H9 (cell line): ENCODE results near the gene CDC14A. TPM values are rescaled to one million over a fixed set of nuclear protein-coding genes. Genes with fewer than 3 reads are reported as not detected.
A peak's percentile ranks its signal among the peaks of the same experiment; 100 is the strongest.

Experiments used
- DNase-seq: peaks from one replicate; pipeline ENCODE4 v3.0.0-alpha.2; 2017
- H2AFZ ChIP-seq: one replicate; pipeline ENCODE4 v1.6.1; 2013; ENCODE audit warnings: mild to moderate bottlenecking, low read length, control low read depth, moderate library complexity
- H2AK5ac ChIP-seq: 2 replicates; pipeline ENCODE4 v1.6.1; 2013; ENCODE audit warnings: low read length, control low read depth, mixed read lengths; ENCODE audit not compliant: insufficient read length
- H2BK120ac ChIP-seq: one replicate; pipeline ENCODE4 v1.6.1; 2013; ENCODE audit warnings: low read depth, mild to moderate bottlenecking, low read length, control low read depth, inconsistent platforms; ENCODE audit not compliant: poor library complexity, severe bottlenecking
- H2BK12ac ChIP-seq: 2 replicates; pipeline ENCODE4 v1.6.1; 2013; ENCODE audit warnings: low read length, control low read depth, mixed read lengths, low read depth; ENCODE audit not compliant: insufficient read length
- H2BK15ac ChIP-seq: 2 replicates; pipeline ENCODE4 v1.6.1; 2013; ENCODE audit warnings: low read depth, low read length, control low read depth
- H2BK20ac ChIP-seq: one replicate; pipeline ENCODE4 v1.6.1; 2013; ENCODE audit warnings: low read depth, mild to moderate bottlenecking, low read length, control low read depth, inconsistent platforms; ENCODE audit not compliant: poor library complexity, severe bottlenecking
- H2BK5ac ChIP-seq: 2 replicates; pipeline ENCODE4 v1.6.1; 2013; ENCODE audit warnings: low read length, control low read depth, mixed read lengths; ENCODE audit not compliant: insufficient read length
- H3K14ac ChIP-seq: 2 replicates; pipeline ENCODE4 v1.6.1; 2013; ENCODE audit warnings: low read length, control low read depth; ENCODE audit not compliant: insufficient read depth
- H3K18ac ChIP-seq: 2 replicates; pipeline ENCODE4 v1.6.1; 2013; ENCODE audit warnings: low read depth, mild to moderate bottlenecking, mixed read lengths, low read length, control low read depth; ENCODE audit not compliant: insufficient read length
- H3K23ac ChIP-seq: 2 replicates; pipeline ENCODE4 v1.6.1; 2013; ENCODE audit warnings: low read length, control low read depth, mixed read lengths, low read depth; ENCODE audit not compliant: insufficient read length
- H3K23me2 ChIP-seq: 2 replicates; pipeline ENCODE4 v1.6.1; 2013; ENCODE audit warnings: low read depth, mild to moderate bottlenecking, mixed read lengths, low read length, control low read depth; ENCODE audit not compliant: insufficient read length, poor library complexity, severe bottlenecking
- H3K27ac ChIP-seq: 2 replicates; pipeline ENCODE4 v1.5.1; 2013; ENCODE audit warnings: low read length, control low read depth, mixed read lengths, low read depth; ENCODE audit not compliant: insufficient read length
- H3K27me3 ChIP-seq: 2 replicates; pipeline ENCODE4 v1.6.1; 2013; ENCODE audit warnings: low read length, control low read depth, inconsistent platforms; ENCODE audit not compliant: insufficient read depth
- H3K4ac ChIP-seq: 2 replicates; pipeline ENCODE4 v1.6.1; 2013; ENCODE audit warnings: low read depth, mild to moderate bottlenecking, control low read depth, inconsistent platforms, low read length, moderate library complexity
- H3K4me1 ChIP-seq: 2 replicates; pipeline ENCODE4 v1.6.1; 2013; ENCODE audit warnings: low read length, control low read depth, inconsistent platforms; ENCODE audit not compliant: insufficient read depth
- H3K4me2 ChIP-seq: 2 replicates; pipeline ENCODE4 v1.6.1; 2013; ENCODE audit warnings: low read length, control low read depth, mixed read lengths; ENCODE audit not compliant: insufficient read length, insufficient read depth
- H3K56ac ChIP-seq: 2 replicates; pipeline ENCODE4 v1.6.1; 2013; ENCODE audit warnings: low read depth, mild to moderate bottlenecking, mixed read lengths, low read length, control low read depth; ENCODE audit not compliant: insufficient read length
- H3K79me1 ChIP-seq: 2 replicates; pipeline ENCODE4 v1.6.1; 2013; ENCODE audit warnings: low read depth, mild to moderate bottlenecking, moderate library complexity, low read length, control low read depth, inconsistent platforms; ENCODE audit not compliant: insufficient read depth, poor library complexity, severe bottlenecking
- H3K79me2 ChIP-seq: 2 replicates; pipeline ENCODE4 v1.6.1; 2013; ENCODE audit warnings: low read length, control low read depth, inconsistent platforms; ENCODE audit not compliant: insufficient read depth
- H3K9ac ChIP-seq: 2 replicates; pipeline ENCODE4 v1.6.1; 2013; ENCODE audit warnings: low read length, control low read depth, mixed read lengths; ENCODE audit not compliant: insufficient read length; ENCODE audit errors: extremely low read depth
- H3K9me3 ChIP-seq: one replicate; pipeline ENCODE4 v1.6.1; 2013; ENCODE audit warnings: low read depth, low read length, inconsistent platforms; ENCODE audit not compliant: control insufficient read depth
- H3T11ph ChIP-seq: one replicate; pipeline ENCODE4 v1.6.1; 2013; ENCODE audit warnings: mild to moderate bottlenecking, low read length, control low read depth, inconsistent platforms
- H4K20me1 ChIP-seq: one replicate; pipeline ENCODE4 v1.6.1; 2013; ENCODE audit not compliant: control insufficient read depth, insufficient read length, insufficient read depth
- H4K5ac ChIP-seq: 2 replicates; pipeline ENCODE4 v1.6.1; 2013; ENCODE audit warnings: low read depth, mild to moderate bottlenecking, mixed read lengths, low read length, control low read depth; ENCODE audit not compliant: insufficient read length
- H4K8ac ChIP-seq: replicated peaks from 2 replicates; pipeline ENCODE4 v1.6.1; 2013; ENCODE audit warnings: low read length, control low read depth, mixed read lengths, low read depth; ENCODE audit not compliant: insufficient read length
- H4K91ac ChIP-seq: 2 replicates; pipeline ENCODE4 v1.6.1; 2013; ENCODE audit warnings: low read depth, mild to moderate bottlenecking, moderate library complexity, mixed read lengths, low read length, control low read depth; ENCODE audit not compliant: insufficient read length
- H3K27ac Mint-ChIP-seq, 3 experiments: 2 replicates in 2 of 3; 3 replicates in 1 of 3; pipeline ENCODE4 v1.8.0; 2020 to 2021; ENCODE audit warnings: mixed read lengths in 3 of 3, mild to moderate bottlenecking in 1 of 3, moderate library complexity in 1 of 3
- H3K27me3 Mint-ChIP-seq: 2 replicates; pipeline ENCODE4 v1.8.0; 2021; ENCODE audit warnings: low read depth, mild to moderate bottlenecking, moderate library complexity, mixed read lengths
- H3K36me3 Mint-ChIP-seq, 3 experiments: 2 replicates in 2 of 3; 3 replicates in 1 of 3; pipeline ENCODE4 v1.8.0; 2020 to 2021; ENCODE audit warnings: low read depth in 3 of 3, mixed read lengths in 3 of 3; ENCODE audit not compliant: insufficient read depth in 1 of 3
- H3K4me1 Mint-ChIP-seq, 2 experiments: 2 replicates each; pipeline ENCODE4 v1.8.0; 2020; ENCODE audit warnings: mixed read lengths in 2 of 2
- H3K4me3 Mint-ChIP-seq, 2 experiments: 2 replicates in 1 of 2; 3 replicates in 1 of 2; pipeline ENCODE4 v1.8.0; 2020 to 2021; ENCODE audit warnings: mild to moderate bottlenecking in 2 of 2, mixed read lengths in 2 of 2, moderate library complexity in 1 of 2
- H3K9me3 Mint-ChIP-seq, 2 experiments: 2 replicates in 1 of 2; 3 replicates in 1 of 2; pipeline ENCODE4 v1.8.0; 2020; ENCODE audit warnings: mild to moderate bottlenecking in 2 of 2, mixed read lengths in 2 of 2, moderate library complexity in 1 of 2
- CTCF ChIP-seq: fragments of 200-600 bp; sonication (generic); conservative IDR thresholded peaks from 3 replicates; pipeline ENCODE4 v1.8.0; 2021; ENCODE audit warnings: antibody characterized with exemption, mild to moderate bottlenecking
- WGBS: extraction: QIAGEN DNeasy Blood & Tissue Kit; methylation state at CpG from one replicate; pipeline ENCODE4 v1.1.7; 2013; ENCODE audit warnings: missing lambda C conversion rate, low lambda C conversion rate, mixed read lengths; ENCODE audit not compliant: insufficient read length; ENCODE audit errors: extremely low coverage; 5-methylcytosine and 5-hydroxymethylcytosine counted together
- total RNA-seq: library from RNA; stranded (reverse); gene quantifications from 2 replicates; pipeline ENCODE4 v1.2.1, GENCODE V29; 2021

Gene CDC14A
- total RNA-seq, 1 experiment from 2014 or later = 8.9 TPM

- Histone ChIP-seq H3T11ph (no peak overlapping the region), H3K9me3 (no peaks in the 10 kb centered on the region), H3K27me3 (no peaks in the 10 kb centered on the region), H4K8ac (no peak overlapping the region), H2BK12ac (no peak overlapping the region), H3K4me1 (no peaks in the 10 kb centered on the region), H4K91ac (no peak overlapping the region), H2BK15ac (no peak overlapping the region), H2AK5ac (no peak overlapping the region), H3K79me1 (no peaks in the 10 kb centered on the region), H3K14ac (no peak overlapping the region), H4K20me1 (no peaks in the 10 kb centered on the region), H3K56ac (no peak overlapping the region), H3K9ac (no peak overlapping the region), H3K4me2 (no peak overlapping the region), H3K23me2 (no peaks in the 10 kb centered on the region), H2BK120ac (no peak overlapping the region), H3K18ac (no peak overlapping the region), H2BK20ac (no peak overlapping the region), H2AFZ (no peak overlapping the region), H3K23ac (no peak overlapping the region), H4K5ac (no peak overlapping the region), H3K79me2 (no peaks in the 10 kb centered on the region), H3K27ac (no peak overlapping the region), H3K4ac (no peak overlapping the region), H2BK5ac (no peak overlapping the region)
- peak overlapping the region; percentile 27 to 67 (median 40); a peak in 5 of 7 replicates for H3K27ac Mint-ChIP-seq
- TF ChIP-seq CTCF = no peak
- no peaks in the 10 kb centered on the region for H3K9me3 Mint-ChIP-seq
- WGBS = no CpG with 5 or more reads among the region's 11 CpGs
- 0 out of 4 replicates have a peak, but pooled peaks cover 3% of the 10 kb centered on the region in 2 experiments for H3K4me1 Mint-ChIP-seq
- H3K36me3 Mint-ChIP-seq = peaks cover 10 to 25% (median 18%) of the 10 kb centered on the region in 3 experiments; a peak in 6 of 7 replicates
- no peaks in the 10 kb centered on the region for H3K27me3 Mint-ChIP-seq
- DNase-seq = no peak
- no peak overlapping the region for H3K4me3 Mint-ChIP-seq
These were observed 147.0 kb downstream of the CDC14A start for GRCh38 chr1:100499194-100499811.
